IMR-90 (cell line): ENCODE results near the gene WDR5. TPM values are rescaled to one million over a fixed set of nuclear protein-coding genes. Genes with fewer than 3 reads are reported as not detected.

Experiments
- BHLHE40 ChIP-seq: fragments of 150-350 bp; IDR thresholded peaks from 2 replicates; pipeline ENCODE4 v1.6.1; 2016; ENCODE audit warnings: mild to moderate bottlenecking, low read depth, low read length
- CEBPB ChIP-seq: IDR thresholded peaks from 2 replicates; pipeline ENCODE4 v1.6.1; 2012; ENCODE audit warnings: low read depth, low read length, improper control_type of control experiment
- RAD21 ChIP-seq: IDR thresholded peaks from 2 replicates; pipeline ENCODE4 v1.6.1; 2012; ENCODE audit warnings: low read length, improper control_type of control experiment
- polyA plus RNA-seq, 3 experiments: library from polyadenylated mRNA; depleted of rRNA; stranded (reverse); fragments of >200 nt; gene quantifications; 2 replicates each; pipeline ENCODE4 v1.2.3, GENCODE V29; 2012; ENCODE audit warnings: low replicate concordance in 1 of 3
- total RNA-seq: library from RNA; depleted of rRNA; stranded (reverse); fragments of >200 nt; gene quantifications from 2 replicates; pipeline ENCODE4 v1.2.3, GENCODE V29; 2012

Gene WDR5
- total and polyA plus RNA-seq, 2 of the 4 experiments (the other 2 are of a cell fraction), result 18.3 to 26.6 TPM

DNA sequence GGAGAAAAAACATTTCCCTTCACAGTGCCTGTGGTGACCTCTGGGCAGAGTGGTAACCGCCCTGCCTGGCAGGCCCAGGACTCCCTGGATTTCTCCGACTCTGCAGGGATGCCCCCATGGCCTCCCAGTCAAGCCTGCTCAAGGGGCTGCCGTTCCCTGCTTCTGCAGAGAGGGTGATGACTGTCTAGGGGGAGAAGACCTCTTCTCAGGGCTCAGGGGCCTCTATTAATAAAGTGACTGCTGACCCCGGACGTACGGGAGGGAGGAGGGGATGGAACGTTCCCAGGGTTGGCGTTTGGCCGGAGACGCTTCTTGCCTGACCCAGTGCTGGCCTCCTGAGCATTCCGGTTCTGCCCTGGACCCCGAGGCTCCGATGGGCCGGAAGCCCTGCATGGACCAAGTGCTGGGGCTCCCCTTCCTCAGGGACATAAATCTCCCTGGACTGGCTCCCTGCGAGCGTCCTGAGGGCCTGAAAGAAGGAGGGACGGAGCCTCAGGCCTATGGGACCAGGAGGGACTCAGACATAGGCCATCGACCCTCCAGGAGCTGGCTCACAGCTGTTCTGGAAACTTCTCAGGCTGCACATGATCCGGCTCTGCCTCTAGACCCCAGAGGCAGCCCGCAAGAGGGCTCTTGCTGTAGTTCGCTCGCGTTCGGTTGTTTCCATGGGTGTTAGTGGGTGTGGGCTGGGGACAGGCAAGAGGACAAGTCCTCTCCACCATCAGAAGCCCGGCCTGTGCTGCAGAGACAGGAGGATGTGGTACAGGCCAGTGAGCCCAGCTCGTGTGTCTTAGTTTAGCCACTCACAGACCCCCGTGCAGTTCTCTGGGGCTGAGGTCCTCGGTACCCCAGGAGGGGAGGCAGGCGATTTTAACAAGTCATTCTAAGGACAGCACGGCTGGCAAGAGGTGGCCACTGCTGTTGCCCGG is 36.6 kb downstream of the WDR5 start (continued):
- TF ChIP-seq RAD21 (no peak), BHLHE40 (no peak), CEBPB (no peak)
